ENCODE measurements around the gene PI4KA. TPM values are rescaled to one million over a fixed set of nuclear protein-coding genes. Genes with fewer than 3 reads are reported as not detected.

Gene PI4KA
- polyA plus RNA-seq, 1 of the 3 experiments (the other 2 are of a cell fraction) = 30.0 TPM

- TF ChIP-seq REST (IDR thresholded peaks at IDR 0.05; ENCODE audit: low read depth, low read length) (no peak), CTCF (IDR thresholded peaks at IDR 0.05) (no peak)
Observed at GRCh38 chr22:20779818-20780158, 78.8 kb downstream of the PI4KA start (continued).

- ChIA-PET POLR2A (no interaction called here), CTCF (interaction anchor here (0.7 to 2.2 kb wide), 5 partner anchors 18 to 1376 kb away, joined by 3 to 8 read pairs (median 3); no protein-coding TSS in a partner anchor)
- H3K9me3 ChIP-seq = no peaks in the 10 kb centered on the region
- H3K27me3 ChIP-seq (ENCODE audit: insufficient read depth) = no peaks in the 10 kb centered on the region
- no peak overlapping the region for H2AFZ ChIP-seq (ENCODE audit: low read depth)
- H3F3A ChIP-seq (replicated peaks; ENCODE audit: insufficient read depth) = no peaks in the 10 kb centered on the region
- no peak overlapping the region for H3K4me3 ChIP-seq (ENCODE audit: low read depth in 2 of 2, low read length in 1 of 2)
- H3K36me3 ChIP-seq (replicated peaks in 1 of 2; ENCODE audit: control insufficient read depth in 1 of 2, insufficient read depth in 2 of 2, low read length in 1 of 2) = peaks cover 3 to 4% of the 10 kb centered on the region in 2 experiments
- H3K4me2 ChIP-seq = no peak overlapping the region
- no peak for TF ChIP-seq TCF12 (IDR thresholded peaks at IDR 0.05)
- no peak for TF ChIP-seq USF1 (IDR thresholded peaks at IDR 0.05; ENCODE audit: borderline replicate concordance, low read depth)
- TF ChIP-seq IRF3 (IDR thresholded peaks at IDR 0.05; ENCODE audit: low read depth, low read length) = no peak
- TF ChIP-seq YY1 (IDR thresholded peaks at IDR 0.05; ENCODE audit: low read depth) = no peak
- TF ChIP-seq SMC3 (IDR thresholded peaks at IDR 0.05; ENCODE audit: low read depth, low read length) = no peak
- no peak for TF ChIP-seq RCOR1 (IDR thresholded peaks at IDR 0.05; ENCODE audit: low read length)
- no peak for TF ChIP-seq GABPA (IDR thresholded peaks at IDR 0.05; ENCODE audit: low read depth)
- no peak for TF ChIP-seq RXRA (IDR thresholded peaks at IDR 0.05; ENCODE audit: borderline replicate concordance, low read depth)
- no peak for TF ChIP-seq MEF2A (IDR thresholded peaks at IDR 0.05; ENCODE audit: borderline replicate concordance, low read depth)
- TF ChIP-seq TAF1 (IDR thresholded peaks at IDR 0.05; ENCODE audit: borderline replicate concordance, low read depth, low read length) = no peak
- TF ChIP-seq POLR2AphosphoS5 (IDR thresholded peaks at IDR 0.05; ENCODE audit: low read depth, low read length) = no peak
- TF ChIP-seq FOXM1 (IDR thresholded peaks at IDR 0.05; ENCODE audit: low read depth) = no peak
- no peak for TF ChIP-seq MXI1 (IDR thresholded peaks at IDR 0.05; ENCODE audit: low read depth, low read length)
- no peak for TF ChIP-seq JUND (IDR thresholded peaks at IDR 0.05)
- TF ChIP-seq EP300 (IDR thresholded peaks at IDR 0.05; ENCODE audit: borderline replicate concordance in 1 of 2, low read depth in 1 of 2, low read length in 1 of 2) = no peak
- H3K79me2 ChIP-seq (ENCODE audit: insufficient read depth) = no peaks in the 10 kb centered on the region
- H3K9me2 ChIP-seq = no peaks in the 10 kb centered on the region
- DNase-seq = no peak
- WGBS (ENCODE audit: low lambda C conversion rate) = 98% methylated on average over 25 of the region's 25 CpGs
- no peak overlapping the region for H3K9ac ChIP-seq
- H3K4me1 ChIP-seq (ENCODE audit: control insufficient read depth in 1 of 2, insufficient read depth in 2 of 2, low read depth in 1 of 2, low read length in 1 of 2) = no peaks in the 10 kb centered on the region
- no peaks in the 10 kb centered on the region for H4K20me1 ChIP-seq (ENCODE audit: insufficient read depth)
- H3K27ac ChIP-seq (ENCODE audit: low read depth in 2 of 2, low read length in 1 of 2) = no peak overlapping the region
Observed at GRCh38 chr22:20779014-20779817, 79.4 kb downstream of the PI4KA start.

All from SK-N-SH (cell line).